ENCODE measurements around the gene OR1J4.

OR1J4 gene, protein sequence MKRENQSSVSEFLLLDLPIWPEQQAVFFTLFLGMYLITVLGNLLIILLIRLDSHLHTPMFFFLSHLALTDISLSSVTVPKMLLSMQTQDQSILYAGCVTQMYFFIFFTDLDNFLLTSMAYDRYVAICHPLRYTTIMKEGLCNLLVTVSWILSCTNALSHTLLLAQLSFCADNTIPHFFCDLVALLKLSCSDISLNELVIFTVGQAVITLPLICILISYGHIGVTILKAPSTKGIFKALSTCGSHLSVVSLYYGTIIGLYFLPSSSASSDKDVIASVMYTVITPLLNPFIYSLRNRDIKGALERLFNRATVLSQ

DNA sequence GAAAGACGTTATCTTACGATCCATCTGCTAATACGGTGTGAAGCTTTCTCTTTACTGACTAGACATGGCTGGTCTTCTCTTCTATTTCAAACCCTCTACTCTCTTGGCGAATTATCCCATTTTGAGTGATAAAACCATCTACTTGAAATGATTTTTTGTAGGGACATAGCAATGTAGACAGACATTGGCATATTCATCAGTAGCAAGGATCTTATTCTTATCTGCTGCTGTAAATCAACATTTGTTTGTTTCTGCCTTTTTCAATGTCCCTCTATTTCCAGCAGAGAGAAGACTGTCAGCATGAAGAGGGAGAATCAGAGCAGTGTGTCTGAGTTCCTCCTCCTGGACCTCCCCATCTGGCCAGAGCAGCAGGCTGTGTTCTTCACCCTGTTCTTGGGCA, at the start of gene OR1J4:
Gene OR1J4, plus strand, starts transcription at position 301 of the 400 bp plus-strand sequence. Its CDS starts 0 bp downstream, at position 301.
- no peak within 1 kb of the TSS for H2AFZ ChIP-seq
- TF ChIP-seq CTCF (IDR thresholded peaks at IDR 0.05) = no peak
- H3K27ac ChIP-seq = no peak within 1 kb of the TSS
- no peaks in the 10 kb centered on the region for H3K4me1 ChIP-seq
- no peaks in the 10 kb centered on the region for H3K36me3 ChIP-seq (ENCODE audit: control insufficient read depth, insufficient read depth, low read length)
- no peak within 1 kb of the TSS for H3K4me2 ChIP-seq (ENCODE audit: low read length)
- no peaks in the 10 kb centered on the region for H3K79me2 ChIP-seq
- no peaks in the 10 kb centered on the region for H3K27me3 ChIP-seq (ENCODE audit: control insufficient read depth, insufficient read depth, low read length)
- H3K4me3 ChIP-seq (ENCODE audit: low read depth, low read length) = no peak within 1 kb of the TSS
- H3K9ac ChIP-seq = no peak within 1 kb of the TSS
- H3K9me3 ChIP-seq (ENCODE audit: control insufficient read depth, low read length) = no peaks in the 10 kb centered on the region

GRCh38 chr9:122474561-122474960, 44.4 kb upstream of the OR1J4 start:
- no peak overlapping the region for H3K9ac ChIP-seq
- TF ChIP-seq CTCF (IDR thresholded peaks at IDR 0.05) = no peak
- no peak overlapping the region for H3K4me3 ChIP-seq (ENCODE audit: low read depth, low read length)
- no peak overlapping the region for H3K27ac ChIP-seq
- H3K4me1 ChIP-seq = no peaks in the 10 kb centered on the region
- H3K27me3 ChIP-seq (ENCODE audit: control insufficient read depth, insufficient read depth, low read length) = no peaks in the 10 kb centered on the region
- H3K36me3 ChIP-seq (ENCODE audit: control insufficient read depth, insufficient read depth, low read length) = no peaks in the 10 kb centered on the region
- no peaks in the 10 kb centered on the region for H3K9me3 ChIP-seq (ENCODE audit: control insufficient read depth, low read length)
- no peaks in the 10 kb centered on the region for H3K79me2 ChIP-seq
- no peak overlapping the region for H3K4me2 ChIP-seq (ENCODE audit: low read length)
- H2AFZ ChIP-seq = no peak overlapping the region

- Histone ChIP-seq H3K27ac (no peak overlapping the region), H2AFZ (no peak overlapping the region), H3K4me2 (ENCODE audit: low read length) (no peak overlapping the region), H3K4me3 (ENCODE audit: low read depth, low read length) (no peak overlapping the region), H3K36me3 (ENCODE audit: control insufficient read depth, insufficient read depth, low read length) (no peaks in the 10 kb centered on the region), H3K9me3 (ENCODE audit: control insufficient read depth, low read length) (no peaks in the 10 kb centered on the region), H3K9ac (no peak overlapping the region), H3K27me3 (ENCODE audit: control insufficient read depth, insufficient read depth, low read length) (no peaks in the 10 kb centered on the region), H3K4me1 (no peaks in the 10 kb centered on the region), H3K79me2 (no peaks in the 10 kb centered on the region)
- TF ChIP-seq CTCF (IDR thresholded peaks at IDR 0.05) = no peak
These were observed 43.2 kb upstream of the OR1J4 start for GRCh38 chr9:122475717-122476116.

DNA sequence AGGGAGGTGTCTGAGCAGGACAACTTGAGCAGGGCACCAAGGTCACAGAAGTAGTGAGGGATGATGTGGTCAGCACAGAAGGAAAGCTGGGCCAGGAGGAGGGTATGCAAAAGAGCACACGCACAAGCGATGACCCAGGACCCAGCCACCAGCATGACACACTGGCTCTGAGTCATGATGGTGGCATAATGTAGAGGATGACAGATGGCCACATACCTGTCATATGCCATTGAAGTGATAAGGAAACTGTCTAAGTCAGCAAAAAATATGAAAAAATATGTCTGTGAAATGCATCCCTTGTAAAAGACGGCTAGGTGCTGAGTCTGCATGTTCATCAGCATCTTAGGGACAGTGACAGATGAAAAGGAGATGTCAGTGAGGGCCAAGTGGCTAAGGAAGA, 41.6 kb upstream of the OR1J4 start:
- Histone ChIP-seq H3K27me3 (ENCODE audit: control insufficient read depth, insufficient read depth, low read length) (no peaks in the 10 kb centered on the region), H3K36me3 (ENCODE audit: control insufficient read depth, insufficient read depth, low read length) (no peaks in the 10 kb centered on the region), H3K9ac (no peak overlapping the region), H3K79me2 (no peaks in the 10 kb centered on the region), H2AFZ (no peak overlapping the region), H3K4me3 (ENCODE audit: low read depth, low read length) (no peak overlapping the region), H3K4me2 (ENCODE audit: low read length) (no peak overlapping the region), H3K9me3 (ENCODE audit: control insufficient read depth, low read length) (no peaks in the 10 kb centered on the region), H3K4me1 (no peaks in the 10 kb centered on the region), H3K27ac (no peak overlapping the region)
- no peak for TF ChIP-seq CTCF (IDR thresholded peaks at IDR 0.05)

DNA sequence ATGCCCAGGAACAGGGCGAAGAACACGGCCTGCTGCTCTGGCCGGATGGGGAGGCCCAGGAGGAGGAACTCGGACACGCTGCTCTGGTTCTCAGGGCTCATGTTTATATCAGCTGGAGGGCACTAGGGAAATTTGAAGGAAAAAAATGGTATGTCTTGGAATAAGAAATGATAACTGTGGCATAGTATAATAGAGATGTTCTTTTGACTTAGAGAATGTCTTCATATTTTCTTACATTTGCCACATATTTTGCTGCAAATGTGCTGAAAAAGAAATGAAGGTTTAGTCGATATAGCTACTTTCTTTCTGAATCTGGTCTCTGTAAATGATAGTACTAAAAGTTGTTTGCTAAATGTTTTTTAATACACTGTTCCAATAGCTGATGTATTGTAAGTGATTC, 41.1 kb upstream of the OR1J4 start, which contains the start of gene OR1J1:
Gene OR1J1, minus strand, starts transcription at position 101 of the 400 bp plus-strand sequence. Its CDS starts 0 bp downstream, at position 101.
- Histone ChIP-seq H3K27me3 (ENCODE audit: control insufficient read depth, insufficient read depth, low read length) (no peaks in the 10 kb centered on the region), H3K9ac (no peak within 1 kb of the TSS), H2AFZ (no peak within 1 kb of the TSS), H3K4me1 (no peaks in the 10 kb centered on the region), H3K79me2 (no peaks in the 10 kb centered on the region), H3K27ac (no peak within 1 kb of the TSS), H3K4me2 (ENCODE audit: low read length) (no peak within 1 kb of the TSS), H3K36me3 (ENCODE audit: control insufficient read depth, insufficient read depth, low read length) (no peaks in the 10 kb centered on the region), H3K4me3 (ENCODE audit: low read depth, low read length) (no peak within 1 kb of the TSS), H3K9me3 (ENCODE audit: control insufficient read depth, low read length) (no peaks in the 10 kb centered on the region)
- no peak for TF ChIP-seq CTCF (IDR thresholded peaks at IDR 0.05)

Data from parathyroid adenoma (tissue), 2 donors.